ENCODE results near the gene BTBD9. TPM values are rescaled to one million over a fixed set of nuclear protein-coding genes. Genes with fewer than 3 reads are reported as not detected.
A peak's percentile ranks its signal among the peaks of the same experiment; 100 is the strongest.
"Not testable (repeated sequence)": the region's sequence is repeated elsewhere in the genome, so short reads cannot be mapped to it uniquely, and the experiment has no call there.

Gene BTBD9
- total RNA-seq, 1 donor from 2014 or later = 10.3 TPM

GRCh38 chr6:38349221-38349620 lies 290.5 kb downstream of the BTBD9 start:
- Mint-ChIP-seq H3K36me3 (ENCODE audit: low read depth, unreplicated experiment) (no peaks in the 10 kb centered on the region), H3K4me3 (ENCODE audit: unreplicated experiment) (peak overlapping the region; percentile 5), H3K27ac (ENCODE audit: unreplicated experiment) (no peak overlapping the region), H3K27me3 (ENCODE audit: low read depth, unreplicated experiment) (no peaks in the 10 kb centered on the region), H3K4me1 (ENCODE audit: low read depth, unreplicated experiment) (peaks cover 62% of the 10 kb centered on the region), H3K9me3 (ENCODE audit: unreplicated experiment) (no peaks in the 10 kb centered on the region)
- H3K27me3 ChIP-seq (ENCODE audit: insufficient read depth, low read length) = no peaks in the 10 kb centered on the region
- no peaks in the 10 kb centered on the region for H4K20me1 ChIP-seq (ENCODE audit: insufficient read depth, low read length)
- H2AFZ ChIP-seq (ENCODE audit: low read depth, low read length) = no peak overlapping the region
- FAIRE-seq = no peak
- no peak overlapping the region for H3K9ac ChIP-seq (ENCODE audit: low read length)
- peaks cover 41% of the 10 kb centered on the region for H3K4me1 ChIP-seq (ENCODE audit: insufficient read depth, low read length)
- no peaks in the 10 kb centered on the region for H3K9me3 ChIP-seq (ENCODE audit: insufficient read depth, low read depth, low read length)
- no peak overlapping the region for H3K4me2 ChIP-seq (ENCODE audit: low read length)
- H3K4me3 ChIP-seq (ENCODE audit: insufficient read depth, low read depth, low read length) = no peak overlapping the region
- no peaks in the 10 kb centered on the region for H3K36me3 ChIP-seq (ENCODE audit: insufficient read depth, low read length)
- TF ChIP-seq, protein P1, sequence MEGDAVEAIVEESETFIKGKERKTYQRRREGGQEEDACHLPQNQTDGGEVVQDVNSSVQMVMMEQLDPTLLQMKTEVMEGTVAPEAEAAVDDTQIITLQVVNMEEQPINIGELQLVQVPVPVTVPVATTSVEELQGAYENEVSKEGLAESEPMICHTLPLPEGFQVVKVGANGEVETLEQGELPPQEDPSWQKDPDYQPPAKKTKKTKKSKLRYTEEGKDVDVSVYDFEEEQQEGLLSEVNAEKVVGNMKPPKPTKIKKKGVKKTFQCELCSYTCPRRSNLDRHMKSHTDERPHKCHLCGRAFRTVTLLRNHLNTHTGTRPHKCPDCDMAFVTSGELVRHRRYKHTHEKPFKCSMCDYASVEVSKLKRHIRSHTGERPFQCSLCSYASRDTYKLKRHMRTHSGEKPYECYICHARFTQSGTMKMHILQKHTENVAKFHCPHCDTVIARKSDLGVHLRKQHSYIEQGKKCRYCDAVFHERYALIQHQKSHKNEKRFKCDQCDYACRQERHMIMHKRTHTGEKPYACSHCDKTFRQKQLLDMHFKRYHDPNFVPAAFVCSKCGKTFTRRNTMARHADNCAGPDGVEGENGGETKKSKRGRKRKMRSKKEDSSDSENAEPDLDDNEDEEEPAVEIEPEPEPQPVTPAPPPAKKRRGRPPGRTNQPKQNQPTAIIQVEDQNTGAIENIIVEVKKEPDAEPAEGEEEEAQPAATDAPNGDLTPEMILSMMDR (IDR thresholded peaks at IDR 0.05; ENCODE audit: insufficient read depth, low read depth, low read length) = no peak
- no peak for TF ChIP-seq EZH2 (IDR thresholded peaks at IDR 0.05; ENCODE audit: insufficient read depth, low read length)
- H3K79me2 ChIP-seq (ENCODE audit: insufficient read depth, low read length) = no peaks in the 10 kb centered on the region
- DNase-seq (ENCODE audit: low read depth) = no peak
- H3K27ac ChIP-seq (ENCODE audit: low read depth, low read length) = no peak overlapping the region

DNA sequence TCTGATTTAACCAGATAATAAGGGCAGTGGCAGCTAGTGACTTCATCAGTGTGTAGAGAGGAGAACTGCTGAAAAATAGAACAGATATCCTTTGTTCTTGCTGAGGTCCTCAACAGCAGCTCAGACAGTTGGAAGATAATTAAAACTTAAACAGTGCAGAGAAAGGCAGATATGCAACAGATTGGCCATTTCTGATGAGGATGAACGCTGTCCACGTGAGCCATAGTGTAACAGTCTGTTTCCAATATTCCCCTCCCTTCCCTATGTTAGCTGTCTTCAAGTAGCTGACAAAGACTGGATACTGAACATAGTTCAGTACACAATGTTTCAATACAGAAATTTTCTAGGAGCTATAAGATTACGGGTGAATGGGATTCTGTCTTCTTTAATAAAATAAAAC lies 291.4 kb downstream of the BTBD9 start:
- DNase-seq (ENCODE audit: low read depth) (no peak), FAIRE-seq (no peak)
- Histone ChIP-seq H3K36me3 (ENCODE audit: insufficient read depth, low read length) (no peaks in the 10 kb centered on the region), H3K4me3 (ENCODE audit: insufficient read depth, low read depth, low read length) (no peak overlapping the region), H3K4me1 (ENCODE audit: insufficient read depth, low read length) (peaks cover 41% of the 10 kb centered on the region), H3K79me2 (ENCODE audit: insufficient read depth, low read length) (no peaks in the 10 kb centered on the region), H4K20me1 (ENCODE audit: insufficient read depth, low read length) (no peaks in the 10 kb centered on the region), H3K4me2 (ENCODE audit: low read length) (no peak overlapping the region), H3K9ac (ENCODE audit: low read length) (no peak overlapping the region), H2AFZ (ENCODE audit: low read depth, low read length) (no peak overlapping the region), H3K27ac (ENCODE audit: low read depth, low read length) (no peak overlapping the region), H3K27me3 (ENCODE audit: insufficient read depth, low read length) (no peaks in the 10 kb centered on the region), H3K9me3 (ENCODE audit: insufficient read depth, low read depth, low read length) (no peaks in the 10 kb centered on the region)
- H3K27ac Mint-ChIP-seq (ENCODE audit: unreplicated experiment) = peak overlapping the region; percentile 50
- H3K4me1 Mint-ChIP-seq (ENCODE audit: low read depth, unreplicated experiment) = peaks cover 62% of the 10 kb centered on the region
- H3K27me3 Mint-ChIP-seq (ENCODE audit: low read depth, unreplicated experiment) = no peaks in the 10 kb centered on the region
- H3K4me3 Mint-ChIP-seq (ENCODE audit: unreplicated experiment) = no peak overlapping the region
- TF ChIP-seq, protein P1 (IDR thresholded peaks at IDR 0.05; ENCODE audit: insufficient read depth, low read depth, low read length) = no peak
- no peak for TF ChIP-seq EZH2 (IDR thresholded peaks at IDR 0.05; ENCODE audit: insufficient read depth, low read length)
- no peaks in the 10 kb centered on the region for H3K9me3 Mint-ChIP-seq (ENCODE audit: unreplicated experiment)
- no peaks in the 10 kb centered on the region for H3K36me3 Mint-ChIP-seq (ENCODE audit: low read depth, unreplicated experiment)

DNA sequence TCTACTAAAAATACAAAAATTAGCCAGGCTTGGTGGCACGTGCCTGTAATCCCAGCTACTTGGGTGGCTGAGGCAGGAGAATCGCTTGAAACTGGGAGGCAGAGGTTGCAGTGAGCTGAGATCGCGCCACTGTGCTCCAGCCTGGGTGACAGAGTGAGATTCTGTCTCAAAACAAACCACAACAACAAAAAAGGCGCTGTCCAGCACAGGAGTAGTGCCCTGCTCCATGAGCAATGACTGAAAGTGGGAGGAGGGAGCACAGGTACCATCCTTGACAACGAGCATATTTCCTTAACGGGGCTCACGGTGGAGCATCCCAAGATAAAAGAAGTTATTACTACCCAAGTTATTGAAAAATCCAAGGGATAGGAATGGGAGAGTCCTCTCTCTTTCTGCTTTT lies 291.9 kb downstream of the BTBD9 start:
- H2AFZ ChIP-seq (ENCODE audit: low read depth, low read length); DNase-seq (ENCODE audit: low read depth); H3K4me3 ChIP-seq (ENCODE audit: insufficient read depth, low read depth, low read length); H4K20me1 ChIP-seq (ENCODE audit: insufficient read depth, low read length); H3K27me3 ChIP-seq (ENCODE audit: insufficient read depth, low read length); H3K27me3 Mint-ChIP-seq (ENCODE audit: low read depth, unreplicated experiment); H3K4me2 ChIP-seq (ENCODE audit: low read length); H3K27ac ChIP-seq (ENCODE audit: low read depth, low read length); H3K36me3 ChIP-seq (ENCODE audit: insufficient read depth, low read length); FAIRE-seq; H3K9ac ChIP-seq (ENCODE audit: low read length); H3K9me3 Mint-ChIP-seq (ENCODE audit: unreplicated experiment); H3K4me3 Mint-ChIP-seq (ENCODE audit: unreplicated experiment); H3K36me3 Mint-ChIP-seq (ENCODE audit: low read depth, unreplicated experiment); H3K9me3 ChIP-seq (ENCODE audit: insufficient read depth, low read depth, low read length); H3K79me2 ChIP-seq (ENCODE audit: insufficient read depth, low read length): not testable (repeated sequence)
- H3K4me1 ChIP-seq (ENCODE audit: insufficient read depth, low read length) = peaks cover 41% of the 10 kb centered on the region
- peaks cover 61% of the 10 kb centered on the region for H3K4me1 Mint-ChIP-seq (ENCODE audit: low read depth, unreplicated experiment)
- H3K27ac Mint-ChIP-seq (ENCODE audit: unreplicated experiment) = peak overlapping the region; percentile 92
